Jurkat, Clone E6-1 (cell line): ENCODE results near the gene CRELD1.

Source experiments
- DNase-seq: peaks from one replicate; pipeline ENCODE4 v3.0.0-alpha.2; 2011; ENCODE audit warnings: low read depth, low spot score
- H3K4me3 ChIP-seq: 2 replicates; pipeline ENCODE4 v1.5.1; 2011; ENCODE audit warnings: mild to moderate bottlenecking, low read length, control low read depth, moderate library complexity

CRELD1 gene

DNA sequence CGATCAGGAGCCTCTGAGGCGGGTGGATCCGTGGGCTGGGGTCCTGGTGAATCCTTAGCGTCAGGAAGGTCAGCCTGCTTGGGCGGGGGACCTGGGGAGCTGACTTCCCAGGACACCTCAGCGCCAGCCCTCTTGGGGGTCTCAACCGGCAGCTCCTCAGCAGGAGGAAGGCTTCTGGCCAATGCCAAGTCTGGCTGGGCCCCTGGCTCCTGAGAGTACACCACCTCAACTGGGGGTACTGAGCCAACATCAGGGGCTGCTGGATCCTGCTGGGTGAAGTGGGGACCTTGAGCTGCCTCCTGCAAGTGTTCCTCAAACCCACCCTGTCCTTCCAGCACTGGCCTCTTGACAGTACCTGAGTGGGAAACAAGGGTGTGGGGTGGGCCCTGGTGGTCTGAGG, 15.5 kb downstream of the CRELD1 start:
- no peak for DNase-seq
- no peak overlapping the region for H3K4me3 ChIP-seq

DNA sequence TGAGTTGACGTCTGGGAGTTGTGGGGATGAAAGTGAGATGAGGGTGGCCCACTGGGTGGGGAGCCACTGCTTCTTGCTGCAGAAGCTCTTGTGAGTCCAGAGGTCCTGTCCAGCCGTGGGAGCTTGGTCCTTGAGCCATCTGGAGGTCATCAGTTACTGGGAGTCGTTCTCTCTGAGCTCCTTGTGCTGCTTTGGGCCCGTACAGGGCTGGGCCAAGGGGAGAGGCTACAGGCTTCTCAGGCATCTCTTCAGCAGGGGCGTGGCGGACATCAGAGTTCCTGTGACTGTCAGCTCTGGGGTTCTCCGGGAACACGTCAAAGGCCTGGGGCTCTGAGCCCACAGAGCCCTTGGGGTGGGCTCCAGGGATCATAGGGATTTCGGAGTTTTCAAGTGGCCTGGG, 16.0 kb downstream of the CRELD1 start:
- no peak overlapping the region for H3K4me3 ChIP-seq
- DNase-seq, result no peak

DNA sequence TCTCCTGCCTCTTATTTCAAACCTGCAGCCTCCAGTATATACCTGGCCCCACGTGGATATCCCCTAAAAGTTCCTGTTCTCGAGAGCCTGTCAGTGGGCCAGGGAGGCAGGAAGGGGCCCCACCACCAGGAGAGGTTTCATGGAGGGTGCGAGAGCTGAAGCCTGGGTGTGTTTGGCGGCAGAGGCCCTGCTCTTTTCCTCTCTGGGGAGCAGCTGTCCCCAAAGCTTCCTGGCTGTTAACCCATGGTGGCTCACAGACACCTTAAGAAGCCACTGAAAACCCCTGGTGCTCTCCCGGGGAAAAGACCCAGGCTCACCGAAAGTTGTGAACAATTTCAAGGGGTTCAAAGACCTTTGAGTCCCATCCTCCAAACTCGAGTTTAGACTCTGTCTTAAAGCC, 17.5 kb downstream of the CRELD1 start:
- DNase-seq, result no peak
- peak overlapping the region; percentile 64; the same call in 1 of the 2 replicates for H3K4me3 ChIP-seq

- DNase-seq, result no peak
- H3K4me3 ChIP-seq, result peak overlapping the region; percentile 64
These were observed 17.9 kb downstream of the CRELD1 start for GRCh38 chr3:9951598-9951961.

DNA sequence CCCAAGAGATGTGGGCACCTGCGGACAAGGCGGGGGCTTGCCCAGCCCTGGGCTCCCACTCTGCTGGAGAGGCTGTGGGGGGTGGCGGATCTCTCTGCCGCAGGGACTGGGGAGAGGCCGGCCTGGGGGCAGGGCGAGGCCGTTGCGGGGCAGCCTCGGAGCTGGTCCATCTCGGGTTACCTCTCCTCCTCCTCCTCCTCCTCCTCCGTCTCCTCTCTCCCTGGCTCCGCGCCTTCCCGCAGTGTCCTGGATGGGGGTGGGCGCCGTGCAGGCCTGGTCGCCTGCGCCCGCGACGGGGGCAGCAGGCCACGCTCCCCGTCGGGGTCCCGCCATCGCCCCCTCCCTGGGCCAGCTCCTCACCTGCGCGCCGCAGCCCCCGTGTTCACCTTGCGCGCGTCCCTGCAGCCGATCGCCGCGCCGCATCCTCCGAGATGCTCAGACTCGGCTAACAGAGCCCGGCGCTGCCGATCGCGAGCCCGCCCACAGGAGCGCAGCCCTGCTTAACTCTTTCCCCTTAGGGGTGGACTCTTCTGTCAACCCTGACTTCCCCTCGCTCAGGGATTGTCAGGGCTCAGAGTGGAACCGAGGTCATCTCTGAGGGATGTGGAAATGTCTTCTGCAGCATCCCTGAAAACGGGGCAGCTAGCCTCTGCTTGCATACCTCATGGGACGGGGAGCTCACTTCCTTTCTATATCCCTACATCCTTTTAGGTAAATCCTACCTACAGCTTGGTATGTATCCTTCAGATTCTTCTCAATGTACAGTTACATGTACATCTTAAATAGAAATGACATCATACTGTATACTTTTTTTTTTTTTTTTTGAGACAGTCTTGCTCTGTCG, 18.6 kb downstream of the CRELD1 start, which contains the start of gene PRRT3:
TSS of gene PRRT3 (minus strand) at position 447 of the 844 bp plus-strand sequence. CDS start 2,293 bp downstream, outside the sequence.
- peak within 1 kb of the TSS; percentile 64 for H3K4me3 ChIP-seq
- peak; percentile 32 for DNase-seq

GRCh38 chr3:9955067-9955502, 21.5 kb downstream of the CRELD1 start:
- no peak for DNase-seq
- no peak overlapping the region for H3K4me3 ChIP-seq

DNA sequence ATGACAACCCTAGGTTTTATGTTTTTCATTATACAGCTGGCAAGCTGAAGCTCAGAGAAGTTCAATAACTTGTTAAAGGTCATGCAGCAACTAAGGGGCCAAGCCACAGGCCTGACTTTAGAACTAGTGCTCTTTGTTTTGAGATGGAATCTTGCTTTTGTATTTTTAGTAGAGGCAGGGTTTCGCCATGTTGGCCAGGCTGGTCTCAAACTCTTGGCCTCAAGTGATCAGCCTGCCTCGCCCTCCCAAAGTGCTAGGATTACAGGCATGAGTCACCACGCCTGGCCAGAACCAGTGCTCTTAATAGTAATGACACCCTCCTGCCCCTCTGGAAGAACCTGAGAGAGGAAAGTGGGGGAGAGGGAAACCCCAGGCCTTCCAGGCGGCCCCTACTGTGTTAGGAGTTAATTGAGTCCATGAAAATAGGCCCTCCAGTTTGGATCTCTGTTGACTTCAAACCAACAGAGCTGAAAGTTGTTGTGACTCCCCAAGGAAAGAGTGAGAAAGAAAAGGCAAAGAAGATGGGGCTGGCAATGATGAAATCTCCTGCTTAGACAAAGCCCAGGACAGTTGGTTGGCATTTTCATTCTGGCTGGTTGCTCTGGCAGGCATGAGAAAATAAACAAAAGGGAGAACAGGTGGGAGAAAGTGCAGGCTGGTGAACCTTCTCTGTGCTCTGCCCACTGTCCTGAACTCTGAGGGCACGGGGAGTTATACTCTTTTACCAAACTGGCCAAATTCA, 22.1 kb downstream of the CRELD1 start:
- no peak overlapping the region for H3K4me3 ChIP-seq
- DNase-seq, result no peak

DNA sequence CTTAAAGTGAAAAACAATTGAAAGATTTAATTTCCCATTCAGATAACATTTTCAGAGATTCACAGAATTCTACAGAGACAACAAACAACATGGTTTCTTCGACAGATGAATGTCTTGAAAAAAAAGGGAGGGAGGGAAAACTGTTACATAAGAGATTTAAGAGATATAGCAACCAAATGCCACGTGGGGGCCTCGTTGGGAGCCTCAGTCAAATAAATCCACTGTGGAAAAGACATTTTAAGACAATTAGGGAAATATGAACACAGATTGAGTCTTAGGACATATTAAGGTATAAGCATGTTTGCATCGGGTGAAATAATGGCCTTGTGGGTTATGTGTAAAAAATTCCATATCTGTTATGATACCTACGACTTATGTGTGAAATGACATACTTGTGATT, 23.6 kb downstream of the CRELD1 start:
- no peak overlapping the region for H3K4me3 ChIP-seq
- DNase-seq, result no peak

GRCh38 chr3:9965200-9965875, 31.7 kb downstream of the CRELD1 start:
- no peak overlapping the region for H3K4me3 ChIP-seq
- no peak for DNase-seq

- no peak for DNase-seq
These were observed 33.2 kb downstream of the CRELD1 start for GRCh38 chr3:9966841-9967240.

GRCh38 chr3:9969632-9970019, 36.0 kb downstream of the CRELD1 start:
- no peak for DNase-seq
- no peak overlapping the region for H3K4me3 ChIP-seq

More at GRCh38 chr3:9966841-9967240, 33.2 kb downstream of the CRELD1 start:
- no peak overlapping the region for H3K4me3 ChIP-seq

GRCh38 chr3:9970020-9970652, 36.5 kb downstream of the CRELD1 start:
- no peak for DNase-seq

DNA sequence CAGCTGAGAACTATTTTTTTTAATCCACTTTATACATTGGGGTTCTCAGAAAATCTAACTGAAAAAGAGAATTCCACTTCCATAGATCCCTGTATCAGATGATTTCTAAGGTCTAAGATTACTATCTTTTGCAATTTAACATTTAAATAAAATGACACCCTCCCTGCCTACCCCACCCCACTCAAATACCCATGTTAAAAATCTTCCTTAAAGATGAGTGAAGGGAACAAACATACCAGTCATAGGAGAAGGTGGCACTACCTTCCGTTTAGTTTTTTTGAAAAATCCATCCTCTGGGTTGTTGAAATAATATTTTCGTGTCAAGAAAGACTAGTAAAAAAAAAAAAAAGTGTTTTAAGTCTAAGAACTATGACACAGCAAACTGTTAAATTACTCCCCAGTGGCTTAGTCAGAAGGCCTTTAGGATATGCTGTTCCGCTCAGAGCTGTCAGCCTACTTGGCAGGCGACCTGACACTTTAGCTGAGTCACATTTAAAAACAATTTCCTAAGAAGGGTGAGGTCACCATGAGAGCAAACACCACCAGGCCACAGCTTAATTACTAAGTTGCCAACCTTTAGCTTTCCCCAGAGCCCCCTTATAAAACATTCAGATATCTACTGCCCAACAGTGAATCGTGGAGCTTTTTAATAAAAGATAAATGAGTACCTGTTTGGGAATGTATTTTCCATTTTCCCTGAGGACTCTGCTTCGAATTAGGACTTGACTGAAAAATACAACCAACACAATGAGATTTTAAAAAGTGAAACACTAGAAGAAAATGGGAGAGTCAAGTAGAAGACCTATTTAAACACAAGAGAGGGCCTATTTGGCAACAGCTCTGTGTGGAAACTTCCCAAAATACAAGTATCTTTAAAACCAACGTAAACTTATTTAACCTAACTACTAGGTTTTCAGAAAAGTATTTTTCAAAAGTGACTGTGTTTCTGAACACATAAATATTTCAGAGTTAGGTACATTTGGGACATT, 43.4 kb downstream of the CRELD1 start:
- no peak for DNase-seq

More at GRCh38 chr3:9970020-9970652, 36.5 kb downstream of the CRELD1 start:
- H3K4me3 ChIP-seq, result no peak overlapping the region

DNA sequence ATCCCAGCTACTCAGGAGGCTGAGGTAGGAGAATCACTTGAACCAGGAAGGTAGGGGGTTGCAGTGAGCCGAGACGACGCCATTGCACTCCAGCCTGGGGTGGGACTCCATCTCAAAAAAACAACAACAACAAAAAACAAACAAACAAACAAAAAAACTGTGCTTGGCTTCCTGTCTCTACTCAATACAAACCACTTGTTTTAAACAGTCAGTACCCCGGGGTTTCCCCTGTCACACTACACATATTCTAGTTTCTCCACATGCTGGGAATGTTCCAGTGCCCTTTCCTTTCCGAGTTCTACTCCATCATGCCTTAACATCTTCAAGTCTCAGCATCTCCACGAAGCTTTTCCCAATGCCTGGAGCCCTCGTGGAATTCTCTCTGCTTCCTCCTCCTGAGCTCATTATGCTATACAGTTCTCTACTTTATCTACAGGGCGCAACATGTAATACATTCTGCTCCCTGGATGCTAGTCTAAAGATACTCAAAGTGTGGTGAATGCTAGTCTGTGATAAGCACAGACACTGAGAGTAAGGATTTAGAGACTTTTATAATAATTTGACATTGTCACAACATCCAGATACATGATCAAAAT, 45.2 kb downstream of the CRELD1 start:
- DNase-seq, result no peak
- no peak overlapping the region for H3K4me3 ChIP-seq

More for the DNA sequence above, 43.4 kb downstream of the CRELD1 start:
- H3K4me3 ChIP-seq, result no peak overlapping the region

GRCh38 chr3:9980251-9980650, 46.6 kb downstream of the CRELD1 start:
- no peak overlapping the region for H3K4me3 ChIP-seq
- no peak for DNase-seq

- no peak for DNase-seq
- peak overlapping the region; percentile 98 for H3K4me3 ChIP-seq
These were observed 52.6 kb downstream of the CRELD1 start for GRCh38 chr3:9986230-9986725.

- no peak for DNase-seq
- no peak overlapping the region for H3K4me3 ChIP-seq
These were observed 60.6 kb downstream of the CRELD1 start for GRCh38 chr3:9994086-9994844.
